Muscle layer of duodenum (tissue), 2 donors: ENCODE results near the gene POLR3G.

Experiments
- H3K27ac ChIP-seq: one replicate; pipeline ENCODE4 v1.7.0; 2013; ENCODE audit warnings: mild to moderate bottlenecking, low read length
- H3K27me3 ChIP-seq: one replicate; pipeline ENCODE4 v1.7.0; 2013; ENCODE audit warnings: low read depth, mild to moderate bottlenecking, control low read depth, low read length
- H3K36me3 ChIP-seq, 2 donors: one replicate each; pipeline ENCODE4 v1.7.0; 2013; ENCODE audit warnings: low read length in 2 of 2, control low read depth in 1 of 2, mild to moderate bottlenecking in 1 of 2; ENCODE audit not compliant: insufficient read depth in 2 of 2, control insufficient read depth in 1 of 2
- H3K4me1 ChIP-seq, 2 donors: one replicate each; pipeline ENCODE4 v1.7.0; 2013; ENCODE audit warnings: low read length in 2 of 2, mild to moderate bottlenecking in 2 of 2, control low read depth in 1 of 2, moderate library complexity in 1 of 2; ENCODE audit not compliant: insufficient read depth in 2 of 2, control insufficient read depth in 1 of 2
- H3K4me3 ChIP-seq, 2 donors: one replicate each; pipeline ENCODE4 v1.7.0; 2013; ENCODE audit warnings: low read length in 2 of 2, low read depth in 1 of 2, mild to moderate bottlenecking in 1 of 2
- H3K9me3 ChIP-seq, 2 donors: one replicate each; pipeline ENCODE4 v1.7.0; 2013; ENCODE audit warnings: low read length in 2 of 2, control low read depth in 1 of 2, mild to moderate bottlenecking in 1 of 2; ENCODE audit not compliant: control insufficient read depth in 1 of 2
- donor health status: healthy.

Gene POLR3G, protein sequence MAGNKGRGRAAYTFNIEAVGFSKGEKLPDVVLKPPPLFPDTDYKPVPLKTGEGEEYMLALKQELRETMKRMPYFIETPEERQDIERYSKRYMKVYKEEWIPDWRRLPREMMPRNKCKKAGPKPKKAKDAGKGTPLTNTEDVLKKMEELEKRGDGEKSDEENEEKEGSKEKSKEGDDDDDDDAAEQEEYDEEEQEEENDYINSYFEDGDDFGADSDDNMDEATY

GRCh38 chr5:90474235-90475107 is at the start of gene POLR3G, which contains the start of gene MBLAC2:
Gene POLR3G, plus strand, starts transcription at chr5:90474864. Its CDS starts 10,704 bp downstream, at chr5:90485568.
Gene MBLAC2, minus strand, starts transcription at chr5:90474771. Its CDS starts 479 bp downstream, at chr5:90474292.
- H3K27me3 ChIP-seq = no peaks in the 10 kb centered on the region
- peak within 1 kb of the TSS; percentile 32 for H3K27ac ChIP-seq
- no peaks in the 10 kb centered on the region for H3K9me3 ChIP-seq
- H3K4me3 ChIP-seq = peak within 1 kb of the TSS; percentile 78 to 96
- H3K4me1 ChIP-seq = peaks cover 3 to 11% of the 10 kb centered on the region in 2 donors
- H3K36me3 ChIP-seq = no peaks in the 10 kb centered on the region

DNA sequence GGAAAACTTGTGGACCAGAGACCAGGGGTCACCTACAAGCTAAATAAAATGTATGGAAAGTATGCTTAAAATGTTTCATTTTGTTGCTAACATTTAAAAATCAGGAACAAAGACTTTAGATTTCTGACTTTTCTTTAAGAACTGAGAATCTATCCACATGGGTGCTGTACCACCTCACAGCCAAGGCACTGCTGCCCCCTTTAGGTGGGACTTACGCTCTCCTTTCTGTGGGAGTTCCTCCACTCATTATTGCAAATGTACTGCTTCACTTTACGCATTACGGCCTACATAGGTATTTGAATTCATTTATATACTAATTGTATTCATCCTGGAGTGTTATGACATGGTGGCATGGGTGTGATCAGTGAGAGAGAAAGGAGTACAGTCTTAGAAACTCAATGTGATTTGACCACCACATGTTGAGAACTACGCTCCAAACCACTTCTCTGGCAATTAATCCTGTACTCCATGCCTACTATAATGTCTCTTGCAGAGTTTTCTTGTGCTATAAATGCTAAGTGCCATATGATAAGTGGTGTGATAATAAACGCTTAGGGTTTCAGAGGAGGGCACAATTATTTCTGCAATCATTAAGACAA is 40.4 kb upstream of the POLR3G start:
- Histone ChIP-seq H3K36me3 (no peaks in the 10 kb centered on the region), H3K4me1 (no peaks in the 10 kb centered on the region), H3K27ac (no peak overlapping the region), H3K27me3 (no peaks in the 10 kb centered on the region), H3K9me3 (no peaks in the 10 kb centered on the region), H3K4me3 (no peak overlapping the region)

GRCh38 chr5:90437663-90438062 is 37.0 kb upstream of the POLR3G start:
- H3K27me3 ChIP-seq = no peaks in the 10 kb centered on the region
- no peak overlapping the region for H3K4me3 ChIP-seq
- H3K9me3 ChIP-seq = no peaks in the 10 kb centered on the region
- no peaks in the 10 kb centered on the region for H3K4me1 ChIP-seq
- H3K27ac ChIP-seq = no peak overlapping the region
- H3K36me3 ChIP-seq = no peaks in the 10 kb centered on the region

DNA sequence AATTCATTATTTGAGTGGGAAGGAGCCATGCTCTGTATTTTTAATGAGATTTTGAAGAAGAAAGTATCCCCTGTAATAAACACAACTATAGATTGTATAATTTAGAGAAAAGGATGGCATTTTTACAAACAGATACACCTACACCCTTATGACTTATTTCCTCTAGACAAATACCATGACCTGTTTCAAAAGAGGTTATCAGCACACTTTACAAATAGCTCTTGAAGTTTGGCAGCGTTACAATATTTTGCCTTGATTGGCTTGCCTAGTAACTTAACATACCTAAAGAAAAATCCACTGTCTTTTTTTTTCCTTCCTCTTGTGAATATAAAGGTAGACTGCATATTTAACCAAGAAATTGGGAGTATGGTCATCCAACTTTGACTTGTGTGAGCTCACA is 36.6 kb upstream of the POLR3G start:
- H3K27ac ChIP-seq = no peak overlapping the region
- no peak overlapping the region for H3K4me3 ChIP-seq
- H3K27me3 ChIP-seq = no peaks in the 10 kb centered on the region
- H3K4me1 ChIP-seq = no peaks in the 10 kb centered on the region
- no peaks in the 10 kb centered on the region for H3K36me3 ChIP-seq
- H3K9me3 ChIP-seq = no peaks in the 10 kb centered on the region

- H3K27me3 ChIP-seq = no peaks in the 10 kb centered on the region
- no peak overlapping the region for H3K4me3 ChIP-seq
- H3K4me1 ChIP-seq = no peaks in the 10 kb centered on the region
- no peaks in the 10 kb centered on the region for H3K9me3 ChIP-seq
- no peak overlapping the region for H3K27ac ChIP-seq
- H3K36me3 ChIP-seq = no peaks in the 10 kb centered on the region
Measured at GRCh38 chr5:90440644-90441043, 34.0 kb upstream of the POLR3G start.

- Histone ChIP-seq H3K36me3 (no peaks in the 10 kb centered on the region), H3K4me1 (no peaks in the 10 kb centered on the region), H3K9me3 (no peaks in the 10 kb centered on the region), H3K27ac (no peak overlapping the region), H3K4me3 (no peak overlapping the region), H3K27me3 (no peaks in the 10 kb centered on the region)
Measured at GRCh38 chr5:90446961-90447360, 27.7 kb upstream of the POLR3G start.

DNA sequence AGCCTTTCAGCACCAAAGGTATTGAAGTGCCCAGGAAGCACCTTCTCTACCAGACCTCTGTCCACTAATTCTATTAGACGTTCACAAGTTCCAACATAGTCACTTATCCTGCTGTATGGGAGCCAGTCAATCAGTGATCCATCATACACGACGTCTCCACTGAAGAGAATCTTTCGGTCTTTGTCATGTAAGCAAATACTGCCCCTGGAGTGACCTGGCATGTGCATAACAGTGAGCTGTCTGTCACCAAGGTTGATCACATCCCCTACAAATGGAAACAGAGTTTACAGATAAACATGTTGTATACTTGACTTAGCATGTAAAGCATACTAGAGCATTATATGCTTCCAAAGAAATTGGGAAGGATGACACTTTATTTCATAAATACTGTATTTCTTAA is 13.4 kb upstream of the POLR3G start:
- Histone ChIP-seq H3K27me3 (no peaks in the 10 kb centered on the region), H3K9me3 (no peaks in the 10 kb centered on the region)

DNA sequence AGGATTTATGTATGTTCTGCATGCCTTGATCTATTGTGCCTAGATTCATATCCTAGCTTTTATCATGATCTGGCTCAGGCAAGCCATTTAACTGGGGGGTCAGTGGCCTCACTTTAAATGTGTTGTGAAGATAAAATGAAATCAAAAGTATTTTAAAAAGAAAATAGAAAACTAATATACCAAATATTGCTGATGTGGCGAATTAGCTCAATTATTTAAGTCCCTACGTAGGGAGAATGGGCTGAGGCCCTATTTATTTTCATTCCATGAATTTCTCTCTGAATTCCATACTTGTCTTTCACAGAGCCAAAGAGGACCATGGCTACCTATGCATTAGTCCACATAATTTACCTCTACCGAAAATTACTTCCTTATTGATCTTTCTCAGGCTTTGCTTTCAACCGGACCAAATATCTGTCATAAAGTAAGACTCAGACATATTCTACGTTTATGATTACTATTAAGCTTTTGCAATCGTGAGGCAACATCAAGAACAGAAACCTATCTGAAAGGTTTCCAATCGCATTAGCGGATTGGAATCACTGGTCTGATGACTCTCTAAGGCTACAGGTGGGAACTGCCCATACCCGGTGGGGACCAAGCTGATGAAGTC is 1.8 kb upstream of the POLR3G start:
- H3K4me3 ChIP-seq = peak overlapping the region; percentile 78 to 96
- no peaks in the 10 kb centered on the region for H3K27me3 ChIP-seq
- H3K27ac ChIP-seq = no peak overlapping the region
- H3K4me1 ChIP-seq = peaks cover 3 to 11% of the 10 kb centered on the region in 2 donors
- H3K36me3 ChIP-seq = no peaks in the 10 kb centered on the region
- no peaks in the 10 kb centered on the region for H3K9me3 ChIP-seq

More for the DNA sequence above, 13.4 kb upstream of the POLR3G start:
- Histone ChIP-seq H3K4me1 (no peaks in the 10 kb centered on the region), H3K36me3 (peaks cover 2 to 4% of the 10 kb centered on the region in 2 donors), H3K27ac (no peak overlapping the region), H3K4me3 (no peak overlapping the region)

DNA sequence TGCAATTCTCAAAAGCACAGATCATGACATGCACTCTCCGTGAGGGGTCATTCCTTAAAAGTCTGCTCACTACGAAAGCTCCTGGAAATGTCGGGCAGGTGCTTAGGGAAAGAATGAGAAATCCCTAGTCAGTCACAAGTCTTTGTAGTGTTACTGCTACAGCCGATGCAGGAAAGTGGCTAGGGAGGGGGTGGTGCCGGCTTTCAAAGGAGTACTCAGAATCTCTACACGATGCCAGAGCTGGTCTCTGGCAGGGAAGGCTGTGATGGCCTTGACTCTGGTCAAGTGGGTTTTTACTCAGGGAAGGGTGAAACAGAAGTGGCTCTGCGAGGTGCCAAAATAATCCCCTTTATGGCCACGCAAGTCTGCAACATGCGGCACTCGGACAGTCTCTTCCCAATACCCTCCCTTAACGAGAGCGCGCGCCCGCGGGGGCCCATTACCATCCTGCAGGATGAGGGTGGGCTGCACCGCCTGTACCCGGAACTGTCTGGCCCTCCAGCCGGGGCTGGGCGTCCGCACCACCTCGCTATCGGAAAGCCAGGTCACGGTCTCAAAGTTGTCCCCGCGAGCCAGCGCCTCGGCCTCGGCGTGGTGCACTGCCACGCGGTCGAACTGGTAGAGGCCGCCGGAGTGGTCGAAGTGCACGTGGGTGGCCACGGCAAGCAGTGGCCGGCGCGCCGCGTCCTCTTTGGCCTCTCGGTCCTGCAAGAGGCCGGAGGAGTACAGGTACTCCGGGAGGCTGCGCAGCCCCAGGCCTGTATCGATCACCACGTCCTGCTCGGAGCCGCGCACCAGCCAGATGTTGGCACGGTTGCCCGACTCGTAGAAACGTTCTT is 1.0 kb upstream of the POLR3G start:
- peak overlapping the region; percentile 78 to 96 for H3K4me3 ChIP-seq
- H3K36me3 ChIP-seq = no peaks in the 10 kb centered on the region
- H3K27ac ChIP-seq = peak overlapping the region; percentile 32
- no peaks in the 10 kb centered on the region for H3K27me3 ChIP-seq
- no peaks in the 10 kb centered on the region for H3K9me3 ChIP-seq
- H3K4me1 ChIP-seq = peaks cover 3 to 11% of the 10 kb centered on the region in 2 donors

DNA sequence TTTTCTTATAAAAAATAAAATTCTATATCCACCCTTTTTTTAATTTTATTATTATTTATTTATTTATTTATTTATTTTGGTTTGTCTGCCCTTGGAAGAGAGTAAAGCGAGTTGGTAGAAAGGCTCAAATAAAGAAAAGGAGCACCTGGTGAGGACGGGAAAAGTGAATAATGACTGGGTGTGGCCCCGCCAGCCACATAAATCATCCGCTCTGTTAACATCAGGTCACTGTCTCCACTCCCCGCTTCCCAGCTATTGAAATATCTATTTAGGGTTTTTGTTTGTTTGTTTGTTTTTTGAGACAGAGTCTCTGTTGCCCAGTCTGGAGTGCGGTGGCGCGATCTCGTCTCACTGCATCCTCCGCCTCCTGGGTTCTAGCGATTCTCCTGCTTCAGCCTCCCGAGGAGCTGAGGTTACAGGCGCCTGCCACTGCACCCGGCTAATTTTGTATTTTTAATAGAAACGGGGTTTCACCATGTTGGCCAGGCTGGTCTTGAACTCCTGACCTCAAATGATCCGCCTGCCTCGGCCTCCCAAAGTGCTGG is 844 bp downstream of the POLR3G start:
- peaks cover 3 to 11% of the 10 kb centered on the region in 2 donors for H3K4me1 ChIP-seq
- no peaks in the 10 kb centered on the region for H3K36me3 ChIP-seq
- H3K27me3 ChIP-seq = no peaks in the 10 kb centered on the region
- no peak overlapping the region for H3K27ac ChIP-seq
- peak overlapping the region; percentile 78 to 96 for H3K4me3 ChIP-seq
- H3K9me3 ChIP-seq = no peaks in the 10 kb centered on the region
